Stimulated activated CD8-positive, alpha-beta memory T cell treated with anti-CD3 and anti-CD28 coated beads, Interleukin-15, amount 100 ng/mL, for 4 hours (primary cell): Measurements from ENCODE around the gene FAM131B.

Experiments
- DNase-seq, 2 donors: peaks; one replicate each; pipeline ENCODE4 v3.0.0-alpha.2; 2020; ENCODE audit warnings: low read depth in 2 of 2

FAM131B gene

GRCh38 chr7:143382791-143383641 is 20.5 kb upstream of the FAM131B start:
- DNase-seq: no peak

GRCh38 chr7:143382126-143382790 is 19.7 kb upstream of the FAM131B start:
- no peak for DNase-seq

GRCh38 chr7:143381427-143382125 is 19.1 kb upstream of the FAM131B start:
- no peak for DNase-seq

GRCh38 chr7:143380646-143381426 is 18.3 kb upstream of the FAM131B start, which contains the start of gene ZYX:
ZYX (plus strand) TSS chr7:143381345; CDS start chr7:143381572, 227 bp downstream.
- DNase-seq: peak; percentile 83 to 84

GRCh38 chr7:143380260-143380645 is 17.7 kb upstream of the FAM131B start:
- peak; percentile 66 to 74 for DNase-seq

GRCh38 chr7:143379611-143380259 is 17.2 kb upstream of the FAM131B start:
- no peak for DNase-seq

- DNase-seq: no peak
Measured at GRCh38 chr7:143376396-143376795, 13.9 kb upstream of the FAM131B start.

GRCh38 chr7:143375298-143376034 is 13.0 kb upstream of the FAM131B start:
- DNase-seq: peak in 1 of 2 donors; percentile 53

GRCh38 chr7:143374561-143374960 is 12.0 kb upstream of the FAM131B start:
- no peak for DNase-seq

GRCh38 chr7:143373255-143373794 is 10.8 kb upstream of the FAM131B start:
- DNase-seq: no peak

GRCh38 chr7:143372070-143372469 is 9.6 kb upstream of the FAM131B start:
- no peak for DNase-seq

GRCh38 chr7:143369678-143370651 is 7.5 kb upstream of the FAM131B start:
- no peak for DNase-seq

- no peak for DNase-seq
Measured at GRCh38 chr7:143368387-143368786, 5.9 kb upstream of the FAM131B start.

GRCh38 chr7:143367972-143368371 is 5.5 kb upstream of the FAM131B start:
- no peak for DNase-seq

- DNase-seq: no peak
Measured at GRCh38 chr7:143363016-143363937, 764 bp upstream of the FAM131B start.

GRCh38 chr7:143361552-143362130 is 872 bp downstream of the FAM131B start:
- DNase-seq: no peak

GRCh38 chr7:143360788-143361551 is 1.5 kb downstream of the FAM131B start:
- DNase-seq: no peak
